Lung (tissue), 12 donors: ENCODE measurements around the gene HTD2. TPM values are rescaled to one million over a fixed set of nuclear protein-coding genes. Genes with fewer than 3 reads are reported as not detected.

ENCODE experiments used
- ATAC-seq: fragments of 200-7000 bp; cut with Tn5 transposase; one replicate; pipeline ENCODE4 v1.9.1; 2020; ENCODE audit warnings: moderate number of reproducible peaks; ENCODE audit not compliant: insufficient read depth, low FRiP score
- DNase-seq, 3 donors: peaks; one replicate each; pipeline ENCODE4 v3.0.0-alpha.2; 2013 to 2017
- H3K27ac ChIP-seq, 2 donors: one replicate each; pipeline ENCODE4 v1.5.1; 2013; ENCODE audit warnings: mild to moderate bottlenecking in 2 of 2, moderate library complexity in 2 of 2, control low read depth in 1 of 2, inconsistent platforms in 1 of 2, low read depth in 1 of 2, low read length in 1 of 2
- H3K27me3 ChIP-seq, 3 donors: one replicate each; pipeline ENCODE4 v1.5.1; 2013; ENCODE audit warnings: low read length in 2 of 3; ENCODE audit not compliant: control insufficient read depth in 3 of 3, insufficient read depth in 3 of 3
- H3K36me3 ChIP-seq, 4 donors: one replicate each; pipeline ENCODE4 v1.5.1; 2013; ENCODE audit warnings: low read length in 4 of 4, mild to moderate bottlenecking in 1 of 4, moderate library complexity in 1 of 4; ENCODE audit not compliant: control insufficient read depth in 4 of 4, insufficient read depth in 4 of 4
- H3K4me1 ChIP-seq, 5 donors: one replicate each; pipeline ENCODE4 v1.5.1; 2013; ENCODE audit warnings: low read length in 5 of 5, mild to moderate bottlenecking in 2 of 5, moderate library complexity in 1 of 5; ENCODE audit not compliant: control insufficient read depth in 5 of 5, insufficient read depth in 5 of 5
- H3K4me3 ChIP-seq: one replicate; pipeline ENCODE4 v1.5.1; 2013; ENCODE audit warnings: mild to moderate bottlenecking, control low read depth, moderate library complexity
- H3K9ac ChIP-seq, 2 donors: one replicate each; pipeline ENCODE4 v1.5.1; 2013; ENCODE audit warnings: low read length in 2 of 2, control low read depth in 1 of 2; ENCODE audit not compliant: insufficient read depth in 1 of 2
- H3K9me3 ChIP-seq, 4 donors: one replicate each; pipeline ENCODE4 v1.5.1; 2013; ENCODE audit warnings: low read length in 3 of 4, mild to moderate bottlenecking in 1 of 4, moderate library complexity in 1 of 4; ENCODE audit not compliant: control insufficient read depth in 4 of 4, insufficient read depth in 3 of 4
- WGBS, 2 donors: extraction: QIAGEN DNeasy Blood & Tissue Kit; methylation state at CpG; one replicate each; pipeline ENCODE4 v1.1.7; 2013; 5-methylcytosine and 5-hydroxymethylcytosine counted together
- polyA plus RNA-seq, 2 donors: library from polyadenylated mRNA; stranded (reverse); fragments of 200-250 nt; gene quantifications; one replicate each; pipeline ENCODE4 v1.2.1, GENCODE V29; 2013
- total RNA-seq, 2 donors: library from RNA; depleted of rRNA in 1 of 2; stranded (reverse); fragments of >200 nt in 1 of 2; gene quantifications; one replicate each; pipeline ENCODE4 v1.2.1, GENCODE V29; 2014 to 2021
- TF ChIP-seq, protein P1 (sequence below): IDR thresholded peaks from 2 replicates; pipeline ENCODE4 v1.5.1; 2012; ENCODE audit warnings: mild to moderate bottlenecking; ENCODE audit errors: control extremely low read depth, extremely low read depth
- donor health status: control.
- donor health status: control.
- donor health status: Bipolar disorder and iron deficiency.
- donor health status: healthy.
- donor health status: DM: yes; HTN: yes; CAD: no.

Gene HTD2
- total and polyA plus RNA-seq, 4 donors, result 2.5 to 12.1 (median 6.6) TPM

DNA sequence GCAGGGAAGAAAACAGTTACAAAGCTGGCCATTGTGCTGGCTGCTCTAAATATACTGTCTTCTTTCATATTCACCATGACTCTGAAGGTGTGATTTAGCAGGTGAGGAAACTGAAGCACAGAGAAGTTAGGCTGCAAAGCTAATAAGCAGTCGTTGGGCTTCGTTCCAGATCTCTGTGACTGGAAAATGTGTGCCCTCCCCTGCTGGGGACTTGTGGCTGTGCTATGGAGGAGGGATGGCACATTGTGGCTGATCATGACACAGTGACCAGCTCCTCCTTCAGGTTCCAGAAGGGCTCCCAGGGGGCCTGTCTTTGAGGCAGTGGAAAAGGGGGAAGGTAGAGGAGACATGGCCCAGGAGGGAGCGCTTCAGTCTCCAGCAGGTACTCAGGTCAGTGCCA lies 45.6 kb downstream of the HTD2 start:
- ATAC-seq, result no peak
- WGBS, 2 donors, result 51 to 81% methylated on average over 3 of the region's 3 CpGs
- H3K27ac ChIP-seq, result no peak overlapping the region
- H3K4me1 ChIP-seq, result peaks cover 0 to 10% (median 4%) of the 10 kb centered on the region in 5 donors
- no peak for DNase-seq
- H3K9ac ChIP-seq, result no peak overlapping the region
- no peaks in the 10 kb centered on the region for H3K36me3 ChIP-seq
- no peaks in the 10 kb centered on the region for H3K9me3 ChIP-seq
- H3K4me3 ChIP-seq, result no peak overlapping the region
- TF ChIP-seq, protein P1, sequence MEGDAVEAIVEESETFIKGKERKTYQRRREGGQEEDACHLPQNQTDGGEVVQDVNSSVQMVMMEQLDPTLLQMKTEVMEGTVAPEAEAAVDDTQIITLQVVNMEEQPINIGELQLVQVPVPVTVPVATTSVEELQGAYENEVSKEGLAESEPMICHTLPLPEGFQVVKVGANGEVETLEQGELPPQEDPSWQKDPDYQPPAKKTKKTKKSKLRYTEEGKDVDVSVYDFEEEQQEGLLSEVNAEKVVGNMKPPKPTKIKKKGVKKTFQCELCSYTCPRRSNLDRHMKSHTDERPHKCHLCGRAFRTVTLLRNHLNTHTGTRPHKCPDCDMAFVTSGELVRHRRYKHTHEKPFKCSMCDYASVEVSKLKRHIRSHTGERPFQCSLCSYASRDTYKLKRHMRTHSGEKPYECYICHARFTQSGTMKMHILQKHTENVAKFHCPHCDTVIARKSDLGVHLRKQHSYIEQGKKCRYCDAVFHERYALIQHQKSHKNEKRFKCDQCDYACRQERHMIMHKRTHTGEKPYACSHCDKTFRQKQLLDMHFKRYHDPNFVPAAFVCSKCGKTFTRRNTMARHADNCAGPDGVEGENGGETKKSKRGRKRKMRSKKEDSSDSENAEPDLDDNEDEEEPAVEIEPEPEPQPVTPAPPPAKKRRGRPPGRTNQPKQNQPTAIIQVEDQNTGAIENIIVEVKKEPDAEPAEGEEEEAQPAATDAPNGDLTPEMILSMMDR, result no peak
- no peaks in the 10 kb centered on the region for H3K27me3 ChIP-seq

DNA sequence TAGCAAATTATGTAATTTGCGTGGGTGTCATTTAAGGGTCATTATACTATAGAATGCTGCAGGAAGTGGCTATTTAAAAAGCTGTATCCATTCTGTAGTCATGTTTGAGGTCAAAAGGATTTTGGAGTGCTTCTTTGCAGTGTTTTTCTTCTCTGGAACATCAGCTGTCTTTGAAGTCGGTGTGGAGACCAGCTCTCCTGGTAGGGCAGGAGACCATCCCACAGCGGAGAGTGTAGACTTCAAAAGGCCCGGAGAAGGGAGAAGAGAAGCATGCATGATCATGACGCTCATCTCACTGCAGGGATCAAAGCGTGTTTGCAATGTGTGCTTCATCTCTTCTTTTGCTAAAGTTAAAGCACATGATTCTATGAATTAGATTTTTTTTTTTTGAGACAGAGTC lies 46.3 kb downstream of the HTD2 start:
- H3K4me1 ChIP-seq, result peaks cover 0 to 11% (median 4%) of the 10 kb centered on the region in 5 donors
- H3K4me3 ChIP-seq, result no peak overlapping the region
- ATAC-seq (no peak), DNase-seq (no peak)
- no peaks in the 10 kb centered on the region for H3K9me3 ChIP-seq
- H3K27me3 ChIP-seq, result no peaks in the 10 kb centered on the region
- no peak overlapping the region for H3K27ac ChIP-seq
- H3K9ac ChIP-seq, result no peak overlapping the region
- no peaks in the 10 kb centered on the region for H3K36me3 ChIP-seq
- TF ChIP-seq, protein P1, result no peak
- WGBS, 2 donors, result 81 to 85% methylated on average over 6 of the region's 6 CpGs

DNA sequence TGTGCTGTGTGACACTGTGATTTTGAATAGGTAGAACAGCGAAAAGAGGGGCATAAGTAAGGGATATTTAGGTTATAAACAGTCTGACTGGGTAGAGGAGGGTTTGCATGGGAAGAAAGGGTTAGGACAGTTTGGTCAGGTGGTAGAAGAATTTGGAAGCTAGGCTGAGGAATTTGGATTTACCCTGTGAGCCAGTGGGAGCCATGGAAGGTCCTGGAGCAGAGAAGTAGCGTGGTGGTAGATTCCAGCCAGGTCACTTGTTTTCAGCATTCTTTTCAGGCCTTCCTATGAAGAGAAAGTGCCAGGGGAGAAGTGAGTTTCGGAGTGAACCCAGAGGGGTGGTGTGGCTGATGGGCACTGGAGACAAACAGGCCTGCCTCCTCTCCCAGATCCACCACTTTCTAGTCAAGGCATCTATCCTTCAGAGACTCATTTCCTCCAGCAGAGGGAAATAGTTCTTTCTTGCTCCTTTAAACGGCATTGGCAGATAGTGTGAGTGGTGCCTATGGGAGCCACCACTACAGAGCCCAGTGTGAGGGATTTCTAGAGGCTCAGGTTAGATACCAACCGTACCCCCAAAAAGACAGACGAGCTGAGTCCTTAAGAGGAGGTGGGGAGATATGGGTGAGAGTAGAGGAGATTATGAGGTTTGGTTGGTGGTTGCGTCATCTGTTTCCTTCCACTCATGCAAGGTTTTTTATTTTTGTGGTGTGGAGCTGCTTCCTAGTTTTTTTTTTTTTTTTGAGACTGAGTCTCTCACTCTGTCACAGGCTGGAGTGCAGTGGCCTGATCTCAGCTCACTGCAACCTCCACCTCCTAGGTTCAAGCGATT lies 47.6 kb downstream of the HTD2 start:
- Histone ChIP-seq H3K36me3 (no peaks in the 10 kb centered on the region), H3K9ac (no peak overlapping the region), H3K9me3 (no peaks in the 10 kb centered on the region), H3K4me1 (peaks cover 0 to 11% (median 7%) of the 10 kb centered on the region in 5 donors), H3K27me3 (no peaks in the 10 kb centered on the region), H3K27ac (peak overlapping the region in 1 of 2 donors; percentile 45), H3K4me3 (no peak overlapping the region)
- DNase-seq (peak in 1 of 3 donors; percentile 22), ATAC-seq (peak; percentile 64)
- 44 to 71% methylated on average over 8 of the region's 8 CpGs for WGBS, 2 donors
- TF ChIP-seq, protein P1, result no peak
